SK-N-SH (cell line): ENCODE results near the gene SPANXN3.

Source experiments
- CHD2 ChIP-seq: fragments of 150-350 bp; IDR thresholded peaks from 2 replicates; pipeline ENCODE4 v1.6.1; 2018; ENCODE audit warnings: low read length; ENCODE audit not compliant: partially characterized antibody
- CTCF ChIP-seq: fragments of 200-600 bp; sonication (generic); IDR thresholded peaks from 2 replicates; pipeline ENCODE4 v1.6.1; 2017; ENCODE audit warnings: antibody characterized with exemption, mild to moderate bottlenecking, moderate library complexity
- EZH2phosphoT487 ChIP-seq: fragments of 200-600 bp; sonication (generic); IDR thresholded peaks from 2 replicates; pipeline ENCODE4 v1.6.1; 2017; ENCODE audit warnings: low read depth, mixed run types, mild to moderate bottlenecking, antibody characterized with exemption, moderate library complexity, borderline replicate concordance
- GABPA ChIP-seq: IDR thresholded peaks from 2 replicates; pipeline ENCODE4 v1.4.0; 2012; ENCODE audit warnings: low read depth, mild to moderate bottlenecking
- MAX ChIP-seq: IDR thresholded peaks from 2 replicates; pipeline ENCODE4 v1.4.0; 2012; ENCODE audit warnings: low read depth
- MXI1 ChIP-seq: IDR thresholded peaks from 2 replicates; pipeline ENCODE4 v1.6.1; 2012; ENCODE audit warnings: mild to moderate bottlenecking, low read depth, low read length, improper control_type of control experiment
- NFIC ChIP-seq: IDR thresholded peaks from 2 replicates; pipeline ENCODE4 v1.4.0; 2012; ENCODE audit warnings: borderline replicate concordance
- RCOR1 ChIP-seq: fragments of 150-350 bp; IDR thresholded peaks from 2 replicates; pipeline ENCODE4 v1.6.1; 2017; ENCODE audit warnings: antibody characterized with exemption, low read length
- RFX5 ChIP-seq: IDR thresholded peaks from 2 replicates; pipeline ENCODE4 v1.6.1; 2012; ENCODE audit warnings: mild to moderate bottlenecking, improper control_type of control experiment, low read length
- RXRA ChIP-seq: IDR thresholded peaks from 2 replicates; pipeline ENCODE4 v1.4.0; 2012; ENCODE audit warnings: low read depth, mild to moderate bottlenecking, borderline replicate concordance
- TCF12 ChIP-seq: IDR thresholded peaks from 2 replicates; pipeline ENCODE4 v1.4.0; 2012
- TF ChIP-seq, protein P1 (sequence below): IDR thresholded peaks from 2 replicates; pipeline ENCODE4 v1.6.1; 2012; ENCODE audit warnings: mild to moderate bottlenecking, low read depth, low read length, moderate library complexity
- TF ChIP-seq, protein P2 (sequence below): fragments of 150-350 bp; IDR thresholded peaks from 2 replicates; pipeline ENCODE4 v1.6.1; 2017; ENCODE audit warnings: antibody characterized with exemption, low read length, low read depth, borderline replicate concordance

DNA sequence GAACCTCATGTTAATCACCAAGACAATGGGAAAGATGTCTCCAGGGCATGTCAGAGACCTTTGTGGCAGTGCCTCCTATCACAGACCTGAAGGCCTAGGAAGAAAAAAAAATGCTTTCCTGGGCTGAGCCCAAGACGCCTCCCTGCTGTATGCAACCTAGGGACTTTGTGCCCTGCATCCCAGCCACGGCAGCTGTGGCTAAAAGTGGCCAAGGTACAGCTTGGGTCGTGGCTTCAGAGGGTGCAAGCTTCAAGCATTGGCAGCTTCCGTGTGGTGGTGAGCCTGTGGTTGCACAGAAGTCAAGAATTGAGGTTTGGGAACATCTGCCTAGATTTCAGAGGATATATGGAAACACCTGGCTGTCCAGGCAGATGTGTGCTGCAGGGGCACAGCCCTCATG, 40.5 kb downstream of the SPANXN3 start:
- no peak for TF ChIP-seq MAX
- no peak for TF ChIP-seq CTCF
- TF ChIP-seq, protein P1, sequence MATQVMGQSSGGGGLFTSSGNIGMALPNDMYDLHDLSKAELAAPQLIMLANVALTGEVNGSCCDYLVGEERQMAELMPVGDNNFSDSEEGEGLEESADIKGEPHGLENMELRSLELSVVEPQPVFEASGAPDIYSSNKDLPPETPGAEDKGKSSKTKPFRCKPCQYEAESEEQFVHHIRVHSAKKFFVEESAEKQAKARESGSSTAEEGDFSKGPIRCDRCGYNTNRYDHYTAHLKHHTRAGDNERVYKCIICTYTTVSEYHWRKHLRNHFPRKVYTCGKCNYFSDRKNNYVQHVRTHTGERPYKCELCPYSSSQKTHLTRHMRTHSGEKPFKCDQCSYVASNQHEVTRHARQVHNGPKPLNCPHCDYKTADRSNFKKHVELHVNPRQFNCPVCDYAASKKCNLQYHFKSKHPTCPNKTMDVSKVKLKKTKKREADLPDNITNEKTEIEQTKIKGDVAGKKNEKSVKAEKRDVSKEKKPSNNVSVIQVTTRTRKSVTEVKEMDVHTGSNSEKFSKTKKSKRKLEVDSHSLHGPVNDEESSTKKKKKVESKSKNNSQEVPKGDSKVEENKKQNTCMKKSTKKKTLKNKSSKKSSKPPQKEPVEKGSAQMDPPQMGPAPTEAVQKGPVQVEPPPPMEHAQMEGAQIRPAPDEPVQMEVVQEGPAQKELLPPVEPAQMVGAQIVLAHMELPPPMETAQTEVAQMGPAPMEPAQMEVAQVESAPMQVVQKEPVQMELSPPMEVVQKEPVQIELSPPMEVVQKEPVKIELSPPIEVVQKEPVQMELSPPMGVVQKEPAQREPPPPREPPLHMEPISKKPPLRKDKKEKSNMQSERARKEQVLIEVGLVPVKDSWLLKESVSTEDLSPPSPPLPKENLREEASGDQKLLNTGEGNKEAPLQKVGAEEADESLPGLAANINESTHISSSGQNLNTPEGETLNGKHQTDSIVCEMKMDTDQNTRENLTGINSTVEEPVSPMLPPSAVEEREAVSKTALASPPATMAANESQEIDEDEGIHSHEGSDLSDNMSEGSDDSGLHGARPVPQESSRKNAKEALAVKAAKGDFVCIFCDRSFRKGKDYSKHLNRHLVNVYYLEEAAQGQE, result no peak
- TF ChIP-seq CHD2, result no peak
- TF ChIP-seq NFIC, result no peak
- TF ChIP-seq RCOR1, result no peak
- TF ChIP-seq, protein P2, sequence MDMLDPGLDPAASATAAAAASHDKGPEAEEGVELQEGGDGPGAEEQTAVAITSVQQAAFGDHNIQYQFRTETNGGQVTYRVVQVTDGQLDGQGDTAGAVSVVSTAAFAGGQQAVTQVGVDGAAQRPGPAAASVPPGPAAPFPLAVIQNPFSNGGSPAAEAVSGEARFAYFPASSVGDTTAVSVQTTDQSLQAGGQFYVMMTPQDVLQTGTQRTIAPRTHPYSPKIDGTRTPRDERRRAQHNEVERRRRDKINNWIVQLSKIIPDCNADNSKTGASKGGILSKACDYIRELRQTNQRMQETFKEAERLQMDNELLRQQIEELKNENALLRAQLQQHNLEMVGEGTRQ, result no peak
- TF ChIP-seq GABPA, result no peak
- no peak for TF ChIP-seq TCF12
- no peak for TF ChIP-seq EZH2phosphoT487
- TF ChIP-seq RFX5, result no peak
- TF ChIP-seq RXRA, result no peak
- no peak for TF ChIP-seq MXI1
